Spleen (tissue), 11 donors: Measurements from ENCODE around the gene RNF43. TPM values are rescaled to one million over a fixed set of nuclear protein-coding genes. Genes with fewer than 3 reads are reported as not detected.
A peak's percentile ranks its signal among the peaks of the same experiment; 100 is the strongest.

ENCODE experiments used
- DNase-seq: peaks from one replicate; pipeline ENCODE4 v3.0.0-alpha.2; 2020
- H3K27ac ChIP-seq, 8 donors: fragments of 200-600 bp; sonication (generic) in 7 of 8; 1 replicate in 4 of 8; 2 replicates in 4 of 8; pipeline versions ENCODE4 v1.5.0 to v1.8.0; 2016 to 2021; ENCODE audit warnings: inconsistent platforms in 4 of 8, mild to moderate bottlenecking in 4 of 8, moderate library complexity in 1 of 8
- H3K27me3 ChIP-seq, 7 donors: fragments of 200-600 bp; sonication (generic) in 6 of 7; replicated peaks in 1 of 7; 1 replicate in 4 of 7; 2 replicates in 3 of 7; pipeline versions ENCODE4 v1.5.0 to v1.8.0; 2016 to 2021; ENCODE audit warnings: inconsistent platforms in 3 of 7, mild to moderate bottlenecking in 1 of 7
- H3K36me3 ChIP-seq, 6 donors: fragments of 200-600 bp; sonication (generic) in 5 of 6; 1 replicate in 4 of 6; 2 replicates in 2 of 6; pipeline versions ENCODE4 v1.5.0 to v1.8.0; 2016 to 2021; ENCODE audit warnings: inconsistent platforms in 2 of 6
- H3K4me1 ChIP-seq, 6 donors: fragments of 200-600 bp; sonication (generic) in 5 of 6; 1 replicate in 3 of 6; 2 replicates in 3 of 6; pipeline versions ENCODE4 v1.5.0 to v1.8.0; 2016 to 2021; ENCODE audit warnings: inconsistent platforms in 3 of 6
- H3K4me3 ChIP-seq, 8 donors: fragments of 200-600 bp; sonication (generic) in 7 of 8; 1 replicate in 4 of 8; 2 replicates in 4 of 8; pipeline versions ENCODE4 v1.5.0 to v1.8.0; 2016 to 2021; ENCODE audit warnings: inconsistent platforms in 4 of 8, mild to moderate bottlenecking in 4 of 8, moderate library complexity in 2 of 8
- H3K9me3 ChIP-seq, 8 donors: fragments of 200-600 bp; sonication (generic) in 7 of 8; 1 replicate in 4 of 8; 2 replicates in 4 of 8; pipeline versions ENCODE4 v1.5.0 to v1.8.0; 2016 to 2021; ENCODE audit warnings: inconsistent platforms in 4 of 8
- CTCF ChIP-seq, 11 experiments: fragments of 200-600 bp in 7 of 11; fragments of 450-650 bp in 4 of 11; sonication (generic) in 4 of 11; IDR thresholded peaks in 8 of 11; conservative IDR thresholded peaks in 3 of 11; 1 replicate in 7 of 11; 2 replicates in 4 of 11; pipeline versions ENCODE4 v1.4.0 to v1.8.0; 2016 to 2021; ENCODE audit warnings: antibody characterized with exemption in 11 of 11, inconsistent platforms in 4 of 11, mild to moderate bottlenecking in 1 of 11
- POLR2A ChIP-seq, 3 donors: fragments of 450-650 bp; IDR thresholded peaks; one replicate each; pipeline ENCODE4 v1.5.1; 2017; ENCODE audit warnings: antibody characterized with exemption in 3 of 3, mild to moderate bottlenecking in 1 of 3
- POLR2AphosphoS5 ChIP-seq, 3 donors: sonication (generic); formaldehyde crosslinking; IDR thresholded peaks; one replicate each; pipeline ENCODE4 v1.5.1; 2017; ENCODE audit warnings: antibody characterized with exemption in 3 of 3
- WGBS, 5 donors: extraction: QIAGEN DNeasy Blood & Tissue Kit in 3 of 5; methylation state at CpG; one replicate each; pipeline versions ENCODE4 v1.1.5 to v1.1.7; 2013 to 2018; 5-methylcytosine and 5-hydroxymethylcytosine counted together
- intact Hi-C: fragments of 100-400 bp; cut with DNase I; formaldehyde crosslinking; loops from one replicate; pipeline ENCODE4 v1.15.0; 2023; ENCODE audit warnings: low total_unique reads
- polyA plus RNA-seq, 3 donors: library from polyadenylated mRNA; stranded (reverse); fragments of 200-250 nt; gene quantifications; one replicate each; pipeline ENCODE4 v1.2.1, GENCODE V29; 2013
- total RNA-seq, 7 donors: library from RNA; depleted of rRNA in 3 of 7; stranded (reverse); fragments of >200 nt in 3 of 7; fragmentation: NEBNext Ultra II Directional in 4 of 7; extraction: Animal tissue kit (Norgen Biotek cat#: 25700) in 4 of 7; gene quantifications; one replicate each; pipeline versions ENCODE4 v1.1.0 to v1.2.1, GENCODE V29; 2016 to 2021
- donor health status: healthy with polysubstance abuse.
- donor health status: DM: no; HTN: no; CAD: no; lungs with moderate emphysema.
- donor health status: DM: no; HTN: no; CAD: no.
- donor health status: Bipolar disorder and iron deficiency.
- donor health status: healthy.
- donor health status: DM: no; HTN: no; CAD: no.
- donor health status: DM: yes; HTN: yes; CAD: no.

The RNF43 gene
- total and polyA plus RNA-seq, 10 donors, result 0.38 to 1.8 (median 0.71) TPM

GRCh38 chr17:58447039-58447975 lies 30.0 kb upstream of the RNF43 start:
- intact Hi-C loops, result no loop called here
- DNase-seq, result peak; percentile 86
- Histone ChIP-seq H3K27ac (no peak overlapping the region), H3K4me3 (no peak overlapping the region), H3K27me3 (no peaks in the 10 kb centered on the region), H3K9me3 (no peaks in the 10 kb centered on the region), H3K4me1 (no peaks in the 10 kb centered on the region), H3K36me3 (no peaks in the 10 kb centered on the region)
- 82 to 89% (median 88%) methylated on average over 8 to 9 of the region's 9 CpGs for WGBS, 5 donors
- TF ChIP-seq CTCF (IDR thresholded peaks at IDR 0.05 in 8 of 11, conservative IDR thresholded peaks at IDR 0.05 in 3 of 11), result peak; percentile 24 to 72 (median 57)
- TF ChIP-seq POLR2A (IDR thresholded peaks at IDR 0.05), result no peak
- TF ChIP-seq POLR2AphosphoS5 (IDR thresholded peaks at IDR 0.05), result no peak

- no peaks in the 10 kb centered on the region for H3K4me1 ChIP-seq
- WGBS, 5 donors, result 89 to 93% (median 91%) methylated on average over 6 of the region's 6 CpGs
- H3K4me3 ChIP-seq, result no peak overlapping the region
- DNase-seq, result no peak
- H3K9me3 ChIP-seq, result no peaks in the 10 kb centered on the region
- intact Hi-C loops, result no loop called here
- H3K27ac ChIP-seq, result no peak overlapping the region
- TF ChIP-seq CTCF (IDR thresholded peaks at IDR 0.05 in 8 of 11, conservative IDR thresholded peaks at IDR 0.05 in 3 of 11) (no peak), POLR2A (IDR thresholded peaks at IDR 0.05) (no peak), POLR2AphosphoS5 (IDR thresholded peaks at IDR 0.05) (no peak)
- H3K36me3 ChIP-seq, result no peaks in the 10 kb centered on the region
- H3K27me3 ChIP-seq, result no peaks in the 10 kb centered on the region
Observed at GRCh38 chr17:58446086-58446485, 28.8 kb upstream of the RNF43 start.

- DNase-seq, result no peak
- Histone ChIP-seq H3K4me3 (no peak overlapping the region), H3K36me3 (no peaks in the 10 kb centered on the region), H3K9me3 (no peaks in the 10 kb centered on the region), H3K27ac (no peak overlapping the region), H3K27me3 (no peaks in the 10 kb centered on the region), H3K4me1 (no peaks in the 10 kb centered on the region)
- TF ChIP-seq POLR2A (IDR thresholded peaks at IDR 0.05) (no peak), POLR2AphosphoS5 (IDR thresholded peaks at IDR 0.05) (no peak), CTCF (IDR thresholded peaks at IDR 0.05 in 8 of 11, conservative IDR thresholded peaks at IDR 0.05 in 3 of 11) (no peak)
- 59 to 79% (median 65%) methylated on average over 5 of the region's 5 CpGs for WGBS, 5 donors
- intact Hi-C loops, result no loop called here
Observed at GRCh38 chr17:58436805-58437239, 19.5 kb upstream of the RNF43 start.

- no peaks in the 10 kb centered on the region for H3K4me1 ChIP-seq
- H3K27ac ChIP-seq, result no peak overlapping the region
- no peaks in the 10 kb centered on the region for H3K9me3 ChIP-seq
- no peak overlapping the region for H3K4me3 ChIP-seq
- DNase-seq, result no peak
- no peaks in the 10 kb centered on the region for H3K36me3 ChIP-seq
- TF ChIP-seq POLR2A (IDR thresholded peaks at IDR 0.05), result no peak
- TF ChIP-seq CTCF (IDR thresholded peaks at IDR 0.05 in 8 of 11, conservative IDR thresholded peaks at IDR 0.05 in 3 of 11), result no peak
- no peak for TF ChIP-seq POLR2AphosphoS5 (IDR thresholded peaks at IDR 0.05)
- H3K27me3 ChIP-seq, result no peaks in the 10 kb centered on the region
- intact Hi-C loops, result no loop called here
Observed at GRCh38 chr17:58436245-58436644, 18.9 kb upstream of the RNF43 start.
